IPS-18a (cell line): ENCODE measurements around the gene PDE4D.

Source experiments
- H3K27ac ChIP-seq: one replicate; pipeline ENCODE4 v1.5.1; 2013; ENCODE audit warnings: low read length
- H3K27me3 ChIP-seq: one replicate; pipeline ENCODE4 v1.6.1; 2013; ENCODE audit warnings: mild to moderate bottlenecking, low read length; ENCODE audit not compliant: control insufficient read depth, insufficient read depth
- H3K36me3 ChIP-seq: one replicate; pipeline ENCODE4 v1.6.1; 2013; ENCODE audit warnings: low read depth, low read length; ENCODE audit not compliant: control insufficient read depth
- H3K4me1 ChIP-seq: one replicate; pipeline ENCODE4 v1.6.1; 2013; ENCODE audit warnings: low read depth, low read length; ENCODE audit not compliant: control insufficient read depth
- H3K4me3 ChIP-seq: one replicate; pipeline ENCODE4 v1.5.1; 2013; ENCODE audit warnings: low read length
- H3K9ac ChIP-seq: one replicate; pipeline ENCODE4 v1.6.1; 2013; ENCODE audit warnings: mild to moderate bottlenecking, low read length, moderate library complexity
- H3K9me3 ChIP-seq: one replicate; pipeline ENCODE4 v1.6.1; 2013; ENCODE audit warnings: low read depth, low read length; ENCODE audit not compliant: control insufficient read depth

Gene PDE4D

DNA sequence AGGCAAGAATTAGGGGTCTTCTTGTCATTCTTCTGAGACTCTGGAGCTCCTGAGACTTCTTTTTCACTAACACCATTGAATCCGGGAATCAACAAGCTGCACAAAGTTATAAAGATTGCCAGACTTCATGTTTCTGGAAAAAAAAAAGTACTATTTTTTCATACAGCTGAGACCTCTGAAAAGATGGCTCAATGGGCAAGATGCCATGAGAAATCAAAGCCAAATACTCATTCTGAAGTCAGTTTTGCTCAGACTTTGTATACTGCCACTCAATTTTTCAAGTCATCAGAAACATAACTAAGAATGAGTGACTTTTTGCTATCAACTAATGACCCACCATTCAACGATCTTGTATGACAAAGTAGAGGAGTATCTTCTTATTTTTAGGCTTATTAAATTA is 798.7 kb downstream of the PDE4D start:
- Histone ChIP-seq H3K27me3 (no peaks in the 10 kb centered on the region), H3K9ac (no peak overlapping the region), H3K27ac (no peak overlapping the region), H3K4me1 (no peaks in the 10 kb centered on the region), H3K9me3 (no peaks in the 10 kb centered on the region), H3K4me3 (no peak overlapping the region), H3K36me3 (no peaks in the 10 kb centered on the region)

DNA sequence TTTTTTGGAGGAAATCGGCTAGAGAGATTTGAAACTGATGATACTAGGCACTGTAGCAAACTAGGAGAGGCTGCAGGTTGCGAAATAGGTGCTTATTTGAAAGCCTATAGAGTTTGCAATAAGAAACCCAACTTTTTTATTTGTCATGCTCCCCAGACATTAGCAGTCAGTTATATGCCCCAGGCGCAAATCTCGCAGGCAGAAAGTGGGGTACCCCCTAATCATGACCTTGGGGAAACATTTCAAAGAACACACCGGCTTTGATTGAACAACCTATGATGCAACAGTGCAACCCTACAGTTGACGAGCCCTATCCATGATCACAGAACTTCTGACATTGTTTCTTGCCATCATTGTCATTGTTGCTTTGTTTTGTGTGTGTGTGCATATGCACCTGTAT is 800.2 kb downstream of the PDE4D start:
- H3K9me3 ChIP-seq = no peaks in the 10 kb centered on the region
- no peaks in the 10 kb centered on the region for H3K4me1 ChIP-seq
- H3K27me3 ChIP-seq = no peaks in the 10 kb centered on the region
- no peak overlapping the region for H3K9ac ChIP-seq
- H3K36me3 ChIP-seq = no peaks in the 10 kb centered on the region
- no peak overlapping the region for H3K27ac ChIP-seq
- H3K4me3 ChIP-seq = no peak overlapping the region

DNA sequence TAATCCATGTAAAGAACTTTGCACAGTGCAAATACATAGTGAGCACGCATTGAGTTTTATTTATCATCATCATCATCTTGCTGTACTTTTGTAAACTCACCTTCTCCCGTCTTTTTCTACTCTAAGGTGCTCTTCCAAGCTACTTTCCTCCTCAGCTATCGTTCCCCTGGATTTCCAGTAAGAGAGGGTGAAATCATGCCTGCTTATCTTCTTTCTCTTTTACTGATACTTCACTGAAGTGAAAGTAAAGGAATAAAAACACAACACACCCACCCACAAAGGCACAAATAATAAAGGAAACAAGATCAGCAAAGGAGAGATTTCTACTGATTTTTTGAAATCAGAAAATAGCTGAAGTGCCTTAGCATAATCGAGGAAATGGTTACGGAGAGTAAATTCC is 800.8 kb downstream of the PDE4D start:
- H3K4me3 ChIP-seq = no peak overlapping the region

DNA sequence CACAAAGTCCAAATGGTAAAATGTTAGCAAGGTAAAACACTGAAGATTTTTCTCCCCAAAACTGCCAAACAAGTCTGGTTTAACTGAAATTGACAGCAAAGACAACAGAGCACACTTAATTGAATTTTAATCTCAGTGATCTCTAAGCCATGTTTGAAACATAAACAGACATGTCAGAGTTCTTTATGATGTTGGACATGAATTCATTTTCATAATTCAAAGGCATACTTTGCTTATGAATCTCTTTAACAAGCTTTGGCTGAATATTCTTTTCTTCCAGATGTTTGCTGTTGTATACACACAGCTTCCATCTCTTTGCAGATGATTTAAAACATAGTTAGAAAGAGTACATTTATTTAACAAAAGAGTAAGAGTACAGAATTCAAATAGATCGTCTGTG is 801.6 kb downstream of the PDE4D start:
- Histone ChIP-seq H3K9ac (no peak overlapping the region), H3K4me1 (no peaks in the 10 kb centered on the region), H3K27ac (no peak overlapping the region), H3K9me3 (no peaks in the 10 kb centered on the region), H3K36me3 (no peaks in the 10 kb centered on the region), H3K4me3 (no peak overlapping the region), H3K27me3 (no peaks in the 10 kb centered on the region)

More for the DNA sequence above, 800.8 kb downstream of the PDE4D start:
- H3K36me3 ChIP-seq = no peaks in the 10 kb centered on the region
- H3K4me1 ChIP-seq = no peaks in the 10 kb centered on the region
- no peak overlapping the region for H3K9ac ChIP-seq
- H3K27ac ChIP-seq = no peak overlapping the region
- H3K27me3 ChIP-seq = no peaks in the 10 kb centered on the region
- H3K9me3 ChIP-seq = no peaks in the 10 kb centered on the region

DNA sequence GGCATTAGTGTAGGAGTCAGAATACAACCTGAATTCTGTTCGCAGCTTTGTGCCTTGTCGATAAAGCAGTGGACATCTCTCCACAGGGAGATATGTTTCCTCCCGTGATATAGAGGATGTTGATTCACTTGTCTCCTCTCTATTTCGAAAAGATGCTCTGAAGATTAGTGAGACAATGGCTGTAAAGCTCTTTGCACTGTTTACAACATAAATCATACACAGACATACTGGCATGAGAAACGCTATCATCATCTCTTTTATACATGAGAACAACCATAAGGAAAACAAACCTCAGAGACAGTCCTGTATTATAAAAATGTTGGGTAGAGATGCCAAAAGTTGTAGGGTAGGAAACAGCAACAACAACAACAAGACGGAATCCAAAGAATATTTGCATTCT is 803.2 kb downstream of the PDE4D start:
- H3K4me1 ChIP-seq = no peaks in the 10 kb centered on the region
- H3K27me3 ChIP-seq = no peaks in the 10 kb centered on the region
- no peaks in the 10 kb centered on the region for H3K36me3 ChIP-seq
- no peak overlapping the region for H3K9ac ChIP-seq
- no peak overlapping the region for H3K4me3 ChIP-seq
- H3K27ac ChIP-seq = no peak overlapping the region
- H3K9me3 ChIP-seq = no peaks in the 10 kb centered on the region

DNA sequence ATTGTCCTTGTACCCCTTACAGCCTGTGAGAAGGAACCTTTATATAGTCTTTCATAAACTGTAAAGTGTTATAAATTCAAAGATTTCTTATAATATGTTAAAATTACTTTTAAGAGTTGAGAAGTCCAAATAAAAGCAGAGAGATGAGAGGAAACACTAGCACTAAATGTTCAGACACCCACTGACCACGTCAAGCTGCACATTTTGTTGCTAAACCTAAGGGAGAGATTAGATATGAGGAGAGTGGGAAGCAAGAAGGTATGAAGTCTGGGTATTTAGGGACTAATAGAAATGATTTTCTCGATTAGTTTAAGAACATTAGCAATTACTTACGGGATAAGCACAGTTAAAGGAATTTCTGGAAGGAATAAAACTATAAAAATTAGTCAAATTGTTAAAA is 803.8 kb downstream of the PDE4D start:
- H3K27me3 ChIP-seq = no peaks in the 10 kb centered on the region

DNA sequence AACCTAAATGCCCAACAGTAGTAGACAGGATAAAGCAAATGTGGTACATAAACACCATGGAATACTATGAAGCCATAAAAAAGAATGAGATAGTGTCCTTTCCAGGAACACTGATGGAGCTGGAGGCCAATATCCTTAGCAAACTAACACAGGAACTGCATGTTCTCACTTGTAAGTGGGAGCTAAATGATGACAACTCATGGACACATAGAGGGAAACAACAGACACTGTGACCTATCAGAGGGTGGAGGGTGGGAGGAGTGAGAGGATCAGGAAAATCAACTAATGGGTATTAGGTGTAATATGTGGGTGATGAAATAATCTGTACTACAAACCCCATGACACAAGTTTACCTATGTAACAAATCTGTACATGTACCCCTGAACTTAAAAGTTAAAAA is 805.0 kb downstream of the PDE4D start:
- H3K36me3 ChIP-seq = no peaks in the 10 kb centered on the region
- no peak overlapping the region for H3K27ac ChIP-seq
- no peak overlapping the region for H3K4me3 ChIP-seq
- H3K27me3 ChIP-seq = no peaks in the 10 kb centered on the region
- no peaks in the 10 kb centered on the region for H3K9me3 ChIP-seq
- no peak overlapping the region for H3K9ac ChIP-seq
- H3K4me1 ChIP-seq = no peaks in the 10 kb centered on the region

More for the DNA sequence above, 803.8 kb downstream of the PDE4D start:
- H3K9me3 ChIP-seq = no peaks in the 10 kb centered on the region
- no peak overlapping the region for H3K9ac ChIP-seq
- H3K4me1 ChIP-seq = no peaks in the 10 kb centered on the region
- H3K27ac ChIP-seq = no peak overlapping the region
- H3K36me3 ChIP-seq = no peaks in the 10 kb centered on the region
- H3K4me3 ChIP-seq = no peak overlapping the region

DNA sequence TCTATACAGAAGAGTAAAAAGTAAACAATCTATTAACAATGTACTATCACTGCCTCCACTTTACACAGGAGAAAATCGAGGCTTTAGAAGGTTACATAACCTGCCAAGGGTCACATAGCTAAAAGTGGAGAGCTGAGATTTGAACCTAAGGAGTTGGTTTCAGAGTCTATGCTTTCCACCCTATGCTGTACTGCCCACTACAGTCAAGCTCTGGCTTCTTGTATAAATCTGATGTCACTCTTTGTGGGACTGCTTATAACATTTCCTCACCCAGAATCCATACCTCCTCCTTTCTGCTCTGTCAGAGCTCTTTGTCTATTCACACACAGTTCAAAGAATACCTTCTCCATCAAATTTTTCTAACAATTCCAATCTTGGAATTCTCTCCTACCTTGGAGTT is 807.5 kb downstream of the PDE4D start:
- H3K27me3 ChIP-seq = no peaks in the 10 kb centered on the region

DNA sequence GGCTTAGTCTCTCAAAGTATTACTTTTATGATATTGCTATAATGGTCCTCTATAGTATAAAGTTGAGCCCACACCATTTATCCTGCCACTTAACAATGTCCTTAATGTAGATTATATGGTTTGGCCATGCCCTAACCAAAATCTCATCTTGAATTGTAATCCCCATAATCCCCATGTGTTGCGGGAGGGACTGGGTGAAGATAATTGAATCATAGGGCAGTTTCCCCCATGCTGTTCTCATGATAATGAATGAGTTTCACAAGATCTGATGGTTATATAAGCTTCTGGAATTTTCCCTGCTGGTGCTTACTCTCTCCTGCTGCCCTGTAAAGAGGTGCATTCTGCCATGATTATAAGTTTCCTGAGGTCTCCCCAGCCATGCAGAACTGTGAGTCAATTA is 811.8 kb downstream of the PDE4D start:
- Histone ChIP-seq H3K36me3 (no peaks in the 10 kb centered on the region), H3K4me1 (no peaks in the 10 kb centered on the region), H3K9me3 (no peaks in the 10 kb centered on the region), H3K4me3 (no peak overlapping the region), H3K27me3 (no peaks in the 10 kb centered on the region), H3K27ac (no peak overlapping the region), H3K9ac (no peak overlapping the region)

More for the DNA sequence above, 807.5 kb downstream of the PDE4D start:
- Histone ChIP-seq H3K9ac (no peak overlapping the region), H3K27ac (no peak overlapping the region), H3K36me3 (no peaks in the 10 kb centered on the region), H3K9me3 (no peaks in the 10 kb centered on the region), H3K4me1 (no peaks in the 10 kb centered on the region), H3K4me3 (no peak overlapping the region)

DNA sequence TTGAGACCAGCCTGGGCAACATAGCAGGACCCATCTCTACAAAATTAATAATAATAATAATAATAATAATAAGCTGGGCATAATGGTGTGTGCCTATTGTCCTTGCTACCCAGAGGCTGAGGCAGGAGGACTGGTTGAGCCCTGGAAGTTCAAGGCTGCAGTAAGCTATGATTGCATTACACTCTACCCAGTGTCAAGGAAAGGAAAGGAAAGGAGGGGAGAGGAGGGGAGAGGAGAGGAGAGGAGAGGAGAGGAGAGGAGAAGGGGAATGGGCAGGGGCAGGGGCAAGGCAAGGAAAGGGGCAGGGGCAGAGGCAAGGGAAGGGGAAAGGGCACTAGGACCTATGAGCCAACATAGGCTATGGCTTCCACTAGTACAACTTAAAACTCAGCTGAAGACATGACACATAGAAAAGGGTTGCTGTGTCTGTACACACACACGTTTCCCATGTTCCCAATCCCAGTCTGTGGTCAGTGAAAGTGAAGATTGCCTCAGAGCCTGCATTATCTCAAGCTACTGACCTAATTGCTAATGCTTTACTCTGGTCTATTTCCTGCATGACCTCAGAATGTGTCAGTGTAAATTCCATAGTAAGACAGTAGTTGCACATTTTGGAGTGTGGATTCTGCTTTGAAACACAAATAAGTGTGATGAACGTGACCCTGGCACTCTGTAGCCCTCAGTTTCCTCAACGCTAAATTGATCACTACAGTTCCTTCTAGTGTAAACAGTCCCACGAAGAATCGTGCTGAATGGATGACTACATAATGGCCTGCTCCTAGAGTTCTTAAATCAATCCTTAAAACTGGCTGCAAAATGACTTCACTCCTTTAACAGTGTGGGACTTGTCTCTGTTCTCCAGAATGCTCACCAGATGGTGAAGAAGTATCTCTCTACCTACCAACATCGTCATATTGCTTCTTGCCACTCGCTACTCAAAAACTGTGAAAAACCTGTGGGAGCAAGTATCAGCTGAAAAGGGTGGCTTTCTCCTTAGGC is 813.6 kb downstream of the PDE4D start:
- Histone ChIP-seq H3K9ac (no peak overlapping the region), H3K9me3 (no peaks in the 10 kb centered on the region), H3K36me3 (no peaks in the 10 kb centered on the region), H3K4me3 (no peak overlapping the region), H3K27ac (no peak overlapping the region), H3K27me3 (no peaks in the 10 kb centered on the region), H3K4me1 (no peaks in the 10 kb centered on the region)

DNA sequence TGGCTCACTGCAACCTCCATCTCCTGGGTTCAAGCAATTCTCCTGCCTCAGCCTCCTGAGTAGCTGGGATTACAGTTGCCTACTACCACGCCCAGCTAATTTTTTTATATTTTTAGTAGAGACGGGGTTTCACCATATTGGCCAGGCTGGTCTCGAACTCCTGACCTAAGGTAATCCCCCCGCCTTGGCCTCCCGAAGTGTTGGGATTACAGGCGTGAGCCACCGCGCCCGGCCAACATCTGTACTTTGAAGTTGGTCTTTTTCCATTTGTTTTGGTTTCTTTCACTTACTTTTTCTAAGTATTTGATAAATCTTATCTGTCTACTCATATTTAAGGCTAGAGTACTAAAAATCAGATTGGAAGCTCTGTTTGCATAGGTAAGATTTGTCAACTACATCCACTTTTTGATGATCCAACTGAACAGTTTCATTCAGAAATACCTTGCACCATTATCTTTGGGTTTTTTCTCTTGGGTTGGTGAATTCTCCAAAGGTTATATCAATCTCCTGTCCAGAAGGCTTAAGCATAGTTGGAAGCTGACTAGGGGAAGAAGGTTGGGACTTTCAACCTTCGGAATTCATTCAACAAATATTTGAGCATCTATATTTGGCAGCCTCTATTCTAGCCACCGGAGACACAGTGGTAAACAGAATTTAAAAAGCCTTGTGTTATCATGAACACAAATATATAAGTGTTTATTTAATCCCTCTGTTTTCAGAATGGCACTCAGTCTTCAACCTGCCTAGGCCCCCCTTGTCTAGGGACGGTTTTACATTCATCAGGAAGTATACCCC is 821.6 kb downstream of the PDE4D start:
- H3K9me3 ChIP-seq = no peaks in the 10 kb centered on the region
- H3K27me3 ChIP-seq = no peaks in the 10 kb centered on the region
- H3K36me3 ChIP-seq = no peaks in the 10 kb centered on the region
- H3K27ac ChIP-seq = no peak overlapping the region
- H3K9ac ChIP-seq = no peak overlapping the region
- no peaks in the 10 kb centered on the region for H3K4me1 ChIP-seq
- H3K4me3 ChIP-seq = no peak overlapping the region
